GM23248 (cell line): ENCODE data around the gene TIMD4.

ENCODE experiments used
- EZH2 ChIP-seq: fragments of 200-600 bp; sonication (generic); IDR thresholded peaks from 2 replicates; pipeline ENCODE4 v1.6.1; 2018; ENCODE audit warnings: antibody characterized with exemption, mild to moderate bottlenecking; ENCODE audit not compliant: insufficient read depth, poor library complexity, severe bottlenecking
- EZH2phosphoT487 ChIP-seq: fragments of 200-600 bp; sonication (generic); IDR thresholded peaks from 2 replicates; pipeline ENCODE4 v1.6.1; 2018; ENCODE audit warnings: antibody characterized with exemption, moderate library complexity, mild to moderate bottlenecking, low read depth; ENCODE audit not compliant: insufficient read depth

GRCh38 chr5:156918311-156918845, 44.6 kb downstream of the TIMD4 start:
- TF ChIP-seq EZH2: no peak
- TF ChIP-seq EZH2phosphoT487: no peak
